ENCODE measurements around the gene ARFGEF2. TPM values are rescaled to one million over a fixed set of nuclear protein-coding genes. Genes with fewer than 3 reads are reported as not detected.
"Not testable (repeated sequence)": the region's sequence is repeated elsewhere in the genome, so short reads cannot be mapped to it uniquely, and the experiment has no call there.

ARFGEF2 gene
- total and polyA plus RNA-seq, 7 donors = 11.4 to 28.2 (median 23.8) TPM

- Histone ChIP-seq H3K9me3 (no peaks in the 10 kb centered on the region), H3K36me3 (peaks cover 23 to 99% (median 51%) of the 10 kb centered on the region in 4 donors), H3K4me1 (no peaks in the 10 kb centered on the region), H3K4me3 (no peak overlapping the region), H3K27ac (no peak overlapping the region), H3K27me3 (no peaks in the 10 kb centered on the region)
- DNase-seq = no peak
- 97 to 98% methylated on average over 12 of the region's 12 CpGs for WGBS, 2 donors
- intact Hi-C loops (cut with DNase I) = no loop called here
- TF ChIP-seq POLR2A (IDR thresholded peaks at IDR 0.05) = no peak
- no peak for TF ChIP-seq EP300 (IDR thresholded peaks at IDR 0.05)
- no peak for TF ChIP-seq POLR2AphosphoS5 (IDR thresholded peaks at IDR 0.05)
- TF ChIP-seq, protein P1, sequence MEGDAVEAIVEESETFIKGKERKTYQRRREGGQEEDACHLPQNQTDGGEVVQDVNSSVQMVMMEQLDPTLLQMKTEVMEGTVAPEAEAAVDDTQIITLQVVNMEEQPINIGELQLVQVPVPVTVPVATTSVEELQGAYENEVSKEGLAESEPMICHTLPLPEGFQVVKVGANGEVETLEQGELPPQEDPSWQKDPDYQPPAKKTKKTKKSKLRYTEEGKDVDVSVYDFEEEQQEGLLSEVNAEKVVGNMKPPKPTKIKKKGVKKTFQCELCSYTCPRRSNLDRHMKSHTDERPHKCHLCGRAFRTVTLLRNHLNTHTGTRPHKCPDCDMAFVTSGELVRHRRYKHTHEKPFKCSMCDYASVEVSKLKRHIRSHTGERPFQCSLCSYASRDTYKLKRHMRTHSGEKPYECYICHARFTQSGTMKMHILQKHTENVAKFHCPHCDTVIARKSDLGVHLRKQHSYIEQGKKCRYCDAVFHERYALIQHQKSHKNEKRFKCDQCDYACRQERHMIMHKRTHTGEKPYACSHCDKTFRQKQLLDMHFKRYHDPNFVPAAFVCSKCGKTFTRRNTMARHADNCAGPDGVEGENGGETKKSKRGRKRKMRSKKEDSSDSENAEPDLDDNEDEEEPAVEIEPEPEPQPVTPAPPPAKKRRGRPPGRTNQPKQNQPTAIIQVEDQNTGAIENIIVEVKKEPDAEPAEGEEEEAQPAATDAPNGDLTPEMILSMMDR (IDR thresholded peaks at IDR 0.05) = no peak
These were observed 88.6 kb downstream of the ARFGEF2 start for GRCh38 chr20:49009899-49010631.

DNA sequence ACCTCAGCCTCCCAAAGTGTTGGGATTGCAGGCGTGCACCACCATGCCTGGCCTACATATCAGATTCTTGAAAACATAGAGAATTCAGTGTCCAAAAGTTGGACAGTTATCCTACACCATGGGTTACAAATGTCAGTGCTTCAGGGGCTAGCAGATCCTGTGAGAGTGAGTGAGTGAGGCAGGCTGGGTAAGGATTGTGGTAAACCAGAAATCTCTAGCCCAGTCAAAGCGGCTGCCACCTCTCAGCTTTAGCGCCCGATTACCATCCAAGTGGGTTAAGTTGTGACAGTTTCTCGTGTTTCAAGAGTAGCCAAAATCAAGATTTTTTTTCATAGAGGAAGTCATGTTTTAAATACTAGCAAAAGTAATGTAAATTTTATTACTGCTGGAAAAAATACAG, 102.7 kb downstream of the ARFGEF2 start:
- 95% methylated on average over 5 of the region's 5 CpGs for WGBS, 2 donors
- no peak overlapping the region for H3K27ac ChIP-seq
- TF ChIP-seq EP300 (IDR thresholded peaks at IDR 0.05) (no peak), POLR2A (IDR thresholded peaks at IDR 0.05) (no peak), POLR2AphosphoS5 (IDR thresholded peaks at IDR 0.05) (no peak)
- TF ChIP-seq, protein P1 (IDR thresholded peaks at IDR 0.05) = no peak
- peaks cover 0 to 97% (median 54%) of the 10 kb centered on the region in 4 donors for H3K36me3 ChIP-seq
- H3K27me3 ChIP-seq = no peaks in the 10 kb centered on the region
- no peaks in the 10 kb centered on the region for H3K4me1 ChIP-seq
- DNase-seq = no peak
- H3K9me3 ChIP-seq = no peaks in the 10 kb centered on the region
- H3K4me3 ChIP-seq = no peak overlapping the region
- intact Hi-C loops (cut with DNase I) = no loop called here

DNA sequence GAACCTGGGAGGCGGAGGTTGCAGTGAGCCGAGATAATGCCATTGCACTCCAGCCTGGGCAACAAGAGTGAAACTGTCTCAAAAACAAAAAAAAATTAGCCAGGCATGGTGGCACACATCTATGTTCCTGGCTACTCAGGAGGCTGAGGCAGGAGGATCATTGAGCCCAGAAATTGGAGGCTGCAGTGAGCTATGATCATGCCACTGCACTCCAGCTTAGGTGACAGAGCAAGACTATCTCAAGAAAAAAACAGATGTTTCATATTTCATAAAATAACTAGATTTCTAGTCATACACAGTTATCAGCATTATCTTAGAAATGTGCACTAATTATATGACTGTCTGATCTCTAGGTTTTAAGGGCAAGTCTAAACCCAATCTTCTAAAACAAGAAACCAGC, 106.7 kb downstream of the ARFGEF2 start:
- peaks cover 6 to 90% (median 54%) of the 10 kb centered on the region in 4 donors for H3K36me3 ChIP-seq
- H3K9me3 ChIP-seq; H3K4me1 ChIP-seq; DNase-seq; intact Hi-C loops (cut with DNase I); H3K27me3 ChIP-seq; H3K4me3 ChIP-seq: not testable (repeated sequence)
- WGBS, 2 donors = 97 to 98% methylated on average over 2 of the region's 2 CpGs
- H3K27ac ChIP-seq = peak overlapping the region in 1 of 4 donors; percentile 71

DNA sequence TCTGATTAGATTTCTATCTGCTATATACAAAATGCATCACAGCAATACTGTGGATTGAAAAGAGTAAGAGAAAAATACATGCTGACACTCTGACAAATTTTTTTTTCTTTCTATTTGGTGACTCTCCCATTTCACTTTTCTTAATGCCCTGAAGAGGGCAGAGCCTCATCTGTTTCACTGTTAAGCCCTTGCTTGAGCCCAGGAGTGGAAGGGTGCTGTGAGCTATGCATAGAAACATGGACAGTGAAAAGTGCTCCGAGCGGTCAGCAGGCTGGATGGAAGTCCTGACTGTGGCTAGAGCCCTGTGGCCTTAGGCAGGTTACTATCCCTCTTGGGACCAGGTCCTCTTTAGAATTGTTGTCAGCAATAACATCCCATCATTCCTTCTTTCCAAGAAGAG, 107.2 kb downstream of the ARFGEF2 start:
- TF ChIP-seq POLR2AphosphoS5 (IDR thresholded peaks at IDR 0.05) = no peak
- TF ChIP-seq, protein P1 (IDR thresholded peaks at IDR 0.05) = no peak
- TF ChIP-seq EP300 (IDR thresholded peaks at IDR 0.05) = no peak
- no peak for TF ChIP-seq POLR2A (IDR thresholded peaks at IDR 0.05)
- WGBS, 2 donors = 86 to 93% methylated on average over 2 of the region's 2 CpGs
- H3K27me3 ChIP-seq = no peaks in the 10 kb centered on the region
- no peaks in the 10 kb centered on the region for H3K9me3 ChIP-seq
- H3K27ac ChIP-seq = peak overlapping the region in 2 of 4 donors; percentile 37 to 71
- no peaks in the 10 kb centered on the region for H3K4me1 ChIP-seq
- peaks cover 6 to 93% (median 56%) of the 10 kb centered on the region in 4 donors for H3K36me3 ChIP-seq
- H3K4me3 ChIP-seq = no peak overlapping the region
- DNase-seq = no peak
- intact Hi-C loops (cut with DNase I) = no loop called here

DNA sequence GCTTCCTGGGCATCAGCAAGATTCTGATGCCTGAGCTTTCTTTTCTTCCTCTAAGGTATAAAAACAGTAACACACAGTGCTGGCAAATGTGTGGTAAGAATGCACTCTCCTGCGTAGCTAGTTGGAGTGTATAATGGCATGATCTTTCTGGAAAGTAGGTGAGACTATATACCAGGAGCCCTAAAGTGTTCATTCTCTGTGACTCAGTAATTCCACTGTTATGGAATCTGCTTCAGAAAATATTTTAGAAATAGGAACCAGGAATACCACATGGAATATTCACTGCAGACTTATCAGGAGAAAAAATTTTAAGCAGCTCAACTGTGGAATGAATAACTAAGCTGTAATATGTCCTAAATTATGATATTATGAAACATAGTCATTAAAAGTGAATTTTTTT, 107.7 kb downstream of the ARFGEF2 start:
- TF ChIP-seq POLR2A (IDR thresholded peaks at IDR 0.05) = no peak
- no peak for TF ChIP-seq POLR2AphosphoS5 (IDR thresholded peaks at IDR 0.05)
- TF ChIP-seq, protein P1 (IDR thresholded peaks at IDR 0.05) = no peak
- TF ChIP-seq EP300 (IDR thresholded peaks at IDR 0.05) = no peak
- WGBS, 2 donors = 98% methylated on average over 1 of the region's 1 CpG
- intact Hi-C loops (cut with DNase I) = no loop called here
- Histone ChIP-seq H3K27ac (peak overlapping the region in 2 of 4 donors; percentile 37 to 71), H3K9me3 (no peaks in the 10 kb centered on the region), H3K4me3 (no peak overlapping the region), H3K27me3 (no peaks in the 10 kb centered on the region), H3K36me3 (peaks cover 6 to 93% (median 54%) of the 10 kb centered on the region in 4 donors), H3K4me1 (no peaks in the 10 kb centered on the region)
- no peak for DNase-seq
